MM.1S (cell line): ENCODE data around the gene GFM1.

Source experiments
- EZH2 ChIP-seq: fragments of 300-600 bp; sonication (generic); optimal IDR thresholded peaks from 2 replicates; pipeline ENCODE3; 2017; ENCODE audit warnings: low read depth, mild to moderate bottlenecking, antibody characterized with exemption, low read length, mixed read lengths
- TF ChIP-seq, protein P1 (sequence below): fragments of 300-600 bp; sonication (generic); IDR thresholded peaks from 2 replicates; pipeline ENCODE4 v1.5.1; 2016; ENCODE audit warnings: antibody characterized with exemption, low read length, mixed read lengths

DNA sequence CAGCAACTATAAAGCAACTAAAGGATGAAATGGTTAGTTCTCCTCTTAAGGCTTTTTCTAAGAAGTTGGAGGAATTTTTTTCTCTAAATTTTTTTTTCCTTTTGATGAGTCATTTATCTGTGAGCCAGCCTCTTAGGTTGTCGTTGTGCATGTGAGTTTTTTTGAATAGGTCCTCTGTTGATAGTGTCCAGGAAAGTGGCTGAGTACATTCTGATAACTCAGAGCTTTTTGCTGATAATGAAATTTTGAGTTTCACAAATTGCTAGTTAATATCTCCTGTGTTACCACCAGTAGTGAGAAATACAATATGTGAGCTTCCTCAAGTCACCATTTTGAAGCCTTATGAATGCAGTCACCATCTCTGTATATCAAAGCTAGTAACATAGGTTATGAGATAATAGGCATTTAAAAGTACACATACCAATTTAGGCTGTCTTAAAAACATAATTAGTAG lies 35.2 kb downstream of the GFM1 start:
- TF ChIP-seq, protein P1, sequence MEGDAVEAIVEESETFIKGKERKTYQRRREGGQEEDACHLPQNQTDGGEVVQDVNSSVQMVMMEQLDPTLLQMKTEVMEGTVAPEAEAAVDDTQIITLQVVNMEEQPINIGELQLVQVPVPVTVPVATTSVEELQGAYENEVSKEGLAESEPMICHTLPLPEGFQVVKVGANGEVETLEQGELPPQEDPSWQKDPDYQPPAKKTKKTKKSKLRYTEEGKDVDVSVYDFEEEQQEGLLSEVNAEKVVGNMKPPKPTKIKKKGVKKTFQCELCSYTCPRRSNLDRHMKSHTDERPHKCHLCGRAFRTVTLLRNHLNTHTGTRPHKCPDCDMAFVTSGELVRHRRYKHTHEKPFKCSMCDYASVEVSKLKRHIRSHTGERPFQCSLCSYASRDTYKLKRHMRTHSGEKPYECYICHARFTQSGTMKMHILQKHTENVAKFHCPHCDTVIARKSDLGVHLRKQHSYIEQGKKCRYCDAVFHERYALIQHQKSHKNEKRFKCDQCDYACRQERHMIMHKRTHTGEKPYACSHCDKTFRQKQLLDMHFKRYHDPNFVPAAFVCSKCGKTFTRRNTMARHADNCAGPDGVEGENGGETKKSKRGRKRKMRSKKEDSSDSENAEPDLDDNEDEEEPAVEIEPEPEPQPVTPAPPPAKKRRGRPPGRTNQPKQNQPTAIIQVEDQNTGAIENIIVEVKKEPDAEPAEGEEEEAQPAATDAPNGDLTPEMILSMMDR = no peak
- no peak for TF ChIP-seq EZH2
